Colonic mucosa (tissue), 4 donors: ENCODE results near the gene PIGO. TPM values are rescaled to one million over a fixed set of nuclear protein-coding genes. Genes with fewer than 3 reads are reported as not detected.

ENCODE experiments used
- DNase-seq: peaks from one replicate; pipeline ENCODE4 v3.0.0-alpha.2; 2020
- H3K27ac ChIP-seq: fragments of 200-600 bp; one replicate; pipeline ENCODE4 v1.8.0; 2021
- H3K27me3 ChIP-seq: fragments of 200-600 bp; one replicate; pipeline ENCODE4 v1.8.0; 2021
- H3K36me3 ChIP-seq: fragments of 200-600 bp; one replicate; pipeline ENCODE4 v1.8.0; 2021
- H3K4me1 ChIP-seq: fragments of 200-600 bp; one replicate; pipeline ENCODE4 v1.8.0; 2021; ENCODE audit warnings: mild to moderate bottlenecking
- H3K4me3 ChIP-seq: fragments of 200-600 bp; one replicate; pipeline ENCODE4 v1.8.0; 2021
- H3K9ac ChIP-seq, 2 donors: one replicate each; pipeline ENCODE4 v1.7.0; 2013; ENCODE audit warnings: control low read depth in 2 of 2, low read depth in 2 of 2, low read length in 2 of 2
- H3K9me3 ChIP-seq: fragments of 200-600 bp; one replicate; pipeline ENCODE4 v1.8.0; 2021
- CTCF ChIP-seq: fragments of 200-600 bp; IDR thresholded peaks from one replicate; pipeline ENCODE4 v1.8.0; 2022; ENCODE audit warnings: antibody characterized with exemption, mild to moderate bottlenecking
- intact Hi-C: fragments of 100-400 bp; cut with DNase I; formaldehyde crosslinking; loops from one replicate; pipeline ENCODE4 v1.14.1; 2022
- total RNA-seq, 2 donors: library from RNA; stranded (reverse); fragmentation: NEBNext Ultra II Directional in 1 of 2; extraction: Animal tissue kit (Norgen Biotek cat#: 25700) in 1 of 2; gene quantifications; one replicate each; pipeline ENCODE4 v1.2.1, GENCODE V29; 2021
- donor health status: healthy.
- donor health status: DM: no; HTN: no; CAD: no.
- donor health status: DM: no; HTN: no; CAD: no.

PIGO gene
- total RNA-seq, 2 donors from 2014 or later: 27.6 to 51.3 TPM

- Histone ChIP-seq H3K4me1 (peaks cover 6% of the 10 kb centered on the region), H3K9ac (peak overlapping the region; percentile 73 to 83), H3K27ac (peak overlapping the region; percentile 60), H3K27me3 (no peaks in the 10 kb centered on the region), H3K9me3 (no peaks in the 10 kb centered on the region), H3K4me3 (peak overlapping the region; percentile 78), H3K36me3 (no peaks in the 10 kb centered on the region)
- DNase-seq: no peak
- intact Hi-C loops: no loop called here
- TF ChIP-seq CTCF: no peak
Measured at GRCh38 chr9:35102465-35102768, 6.0 kb upstream of the PIGO start.

GRCh38 chr9:35097573-35097972 lies 1.2 kb upstream of the PIGO start:
- no peak for DNase-seq
- Histone ChIP-seq H3K4me3 (no peak overlapping the region), H3K36me3 (no peaks in the 10 kb centered on the region), H3K27ac (no peak overlapping the region), H3K27me3 (no peaks in the 10 kb centered on the region), H3K9me3 (no peaks in the 10 kb centered on the region), H3K9ac (no peak overlapping the region), H3K4me1 (peaks cover 6% of the 10 kb centered on the region)
- intact Hi-C loops: loop anchor here (10.0 kb wide), 1 partner anchor 193 kb away; no protein-coding TSS in a partner anchor
- no peak for TF ChIP-seq CTCF

GRCh38 chr9:35091536-35091935 lies 4.9 kb downstream of the PIGO start:
- H3K9me3 ChIP-seq: no peaks in the 10 kb centered on the region
- DNase-seq: no peak
- H3K4me3 ChIP-seq: no peak overlapping the region
- no peaks in the 10 kb centered on the region for H3K36me3 ChIP-seq
- H3K27me3 ChIP-seq: no peaks in the 10 kb centered on the region
- H3K9ac ChIP-seq: no peak overlapping the region
- no peak for TF ChIP-seq CTCF
- intact Hi-C loops: loop anchor here (10.0 kb wide), 1 partner anchor 187 kb away; no protein-coding TSS in a partner anchor
- H3K27ac ChIP-seq: no peak overlapping the region
- no peaks in the 10 kb centered on the region for H3K4me1 ChIP-seq

- Histone ChIP-seq H3K4me1 (no peaks in the 10 kb centered on the region), H3K27me3 (no peaks in the 10 kb centered on the region), H3K9me3 (no peaks in the 10 kb centered on the region), H3K36me3 (no peaks in the 10 kb centered on the region), H3K27ac (no peak overlapping the region), H3K9ac (no peak overlapping the region), H3K4me3 (no peak overlapping the region)
- intact Hi-C loops: no loop called here
- TF ChIP-seq CTCF: no peak
- no peak for DNase-seq
Measured at GRCh38 chr9:35089434-35089833, 7.0 kb downstream of the PIGO start.

GRCh38 chr9:35085078-35085477 lies 11.3 kb downstream of the PIGO start:
- Histone ChIP-seq H3K27me3 (no peaks in the 10 kb centered on the region), H3K4me1 (no peaks in the 10 kb centered on the region), H3K36me3 (no peaks in the 10 kb centered on the region), H3K9me3 (no peaks in the 10 kb centered on the region), H3K4me3 (no peak overlapping the region), H3K27ac (no peak overlapping the region), H3K9ac (no peak overlapping the region)
- no peak for TF ChIP-seq CTCF
- no peak for DNase-seq
- intact Hi-C loops: no loop called here
